Measurements from ENCODE around the gene BMP8A.

Gene BMP8A

DNA sequence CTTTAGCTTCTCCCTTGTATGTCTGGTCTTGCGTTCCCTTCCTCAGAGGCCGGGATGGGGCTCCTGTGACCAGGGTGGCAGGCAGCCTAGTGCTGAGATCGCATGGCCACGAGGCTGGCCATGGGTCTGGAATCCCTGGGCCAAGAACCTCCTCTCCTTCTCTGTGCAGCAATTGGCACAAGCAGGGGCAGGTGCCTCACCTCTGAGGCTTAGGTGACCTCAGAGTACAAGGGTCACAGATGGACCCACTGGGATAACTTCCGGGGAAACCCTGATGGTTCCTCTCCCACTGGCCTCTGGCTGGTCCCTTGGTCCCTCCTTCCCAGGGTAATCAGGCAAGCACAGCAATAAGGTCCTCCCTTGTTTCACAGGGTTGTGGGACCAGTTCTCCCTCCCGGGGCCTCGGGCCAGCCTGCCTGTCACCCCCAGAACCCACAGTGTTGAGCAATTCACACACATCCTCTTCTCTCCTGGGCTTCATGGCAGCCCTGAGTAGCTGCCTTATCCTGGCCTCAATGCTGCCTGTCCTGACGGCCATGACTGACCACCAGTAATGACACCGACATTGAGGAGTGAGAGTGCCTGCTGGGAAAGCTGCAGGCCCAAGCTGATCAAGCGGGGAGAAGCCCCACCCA lies 38.6 kb downstream of the BMP8A start:
- DNase-seq: no peak

DNA sequence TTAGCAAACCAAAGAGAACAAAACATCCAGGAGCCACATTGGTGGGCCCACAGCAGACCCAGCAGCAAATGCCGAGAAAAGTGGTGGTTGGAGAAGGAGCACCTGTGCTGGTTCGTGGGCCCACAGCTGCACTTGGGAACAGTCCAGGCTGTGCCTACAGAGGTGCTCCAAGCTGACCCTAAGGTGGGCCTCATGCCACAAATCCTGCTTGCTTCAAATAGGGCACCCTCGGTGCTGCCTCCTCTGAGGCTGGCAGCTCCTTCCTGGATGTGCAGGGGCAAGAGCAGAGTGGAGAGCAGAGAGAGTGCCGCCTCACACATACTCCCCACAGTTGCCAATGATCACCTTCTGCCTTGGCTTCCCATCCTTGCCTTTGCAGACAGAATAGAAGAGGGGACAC lies 40.1 kb downstream of the BMP8A start:
- DNase-seq: no peak

DNA sequence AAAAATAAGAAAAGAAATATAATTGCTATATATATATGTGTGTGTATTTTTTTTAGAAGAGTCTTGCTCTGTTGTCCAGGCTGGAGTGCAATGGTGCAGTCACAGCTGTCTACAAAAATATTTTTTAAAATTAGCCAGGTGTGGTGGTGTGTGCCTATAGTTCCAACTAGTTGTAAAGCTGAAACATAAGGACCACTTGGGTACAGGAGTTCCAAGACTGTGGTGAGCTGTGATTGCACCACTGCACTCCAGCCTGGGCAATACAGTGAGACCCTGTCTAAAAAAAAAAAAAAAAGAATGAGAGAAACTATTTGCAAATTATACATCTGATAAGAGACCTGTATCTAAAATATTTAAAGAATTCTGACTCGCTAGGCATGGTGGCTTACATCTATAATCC lies 42.0 kb downstream of the BMP8A start:
- no peak for DNase-seq

DNA sequence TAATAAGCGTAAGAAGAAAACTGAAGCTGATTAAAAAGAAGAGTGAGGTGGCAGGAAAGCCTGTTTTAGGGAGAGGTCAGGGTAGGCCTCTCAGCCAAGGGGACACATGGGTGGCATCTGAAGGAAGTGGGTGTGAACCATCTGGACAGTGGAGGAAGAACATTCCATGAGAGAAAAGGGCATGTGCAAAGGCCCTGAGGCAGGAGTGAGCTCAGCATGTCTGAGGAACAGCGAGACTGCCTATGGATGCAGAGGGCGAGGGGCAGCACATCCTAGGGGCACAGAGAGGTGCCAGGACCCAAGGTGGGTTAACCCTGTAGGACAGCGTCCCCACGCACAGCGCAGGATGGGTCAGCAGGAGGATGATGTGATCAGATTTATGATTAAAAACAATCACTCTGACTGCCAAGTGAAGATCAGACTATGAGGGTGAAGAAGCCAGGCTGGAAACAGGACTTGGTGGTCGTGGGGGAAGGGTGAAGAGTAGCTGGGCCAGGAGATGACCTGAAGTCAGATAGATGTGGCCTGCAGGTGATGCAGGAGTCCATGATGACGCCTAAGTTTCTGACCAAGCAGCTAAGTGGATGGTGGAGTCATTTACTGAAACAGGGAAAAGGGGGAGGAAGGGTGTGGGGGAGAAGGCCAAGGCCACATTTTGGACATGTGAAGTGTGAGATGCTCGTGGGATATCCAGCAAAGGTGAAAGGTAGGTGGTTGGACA lies 47.3 kb downstream of the BMP8A start:
- no peak for DNase-seq

DNA sequence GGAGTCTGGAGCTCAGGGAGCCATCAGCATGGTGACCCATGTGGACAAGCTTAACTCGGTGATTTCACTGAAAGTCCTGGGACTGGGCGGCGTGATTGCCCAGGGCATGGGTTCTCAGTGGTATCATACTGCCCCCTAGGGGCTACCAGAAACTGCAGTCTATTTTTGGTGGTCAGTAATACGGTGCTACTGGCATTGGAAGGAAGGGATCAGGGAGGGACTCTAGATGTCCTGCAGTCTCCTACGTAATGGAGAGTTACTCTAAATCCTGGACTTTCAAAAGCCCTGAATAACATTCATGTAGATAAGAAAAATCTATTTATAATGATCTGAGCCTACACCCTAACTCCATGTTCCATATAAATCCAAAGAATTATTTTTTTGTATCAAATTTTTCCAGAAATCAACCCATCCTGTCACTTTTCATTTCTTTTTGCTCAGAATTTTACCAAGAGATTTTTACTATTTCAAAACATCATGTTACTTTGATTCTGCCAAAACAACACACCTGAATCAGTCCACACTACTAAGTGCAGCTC lies 47.9 kb downstream of the BMP8A start:
- DNase-seq: peak; percentile 31

DNA sequence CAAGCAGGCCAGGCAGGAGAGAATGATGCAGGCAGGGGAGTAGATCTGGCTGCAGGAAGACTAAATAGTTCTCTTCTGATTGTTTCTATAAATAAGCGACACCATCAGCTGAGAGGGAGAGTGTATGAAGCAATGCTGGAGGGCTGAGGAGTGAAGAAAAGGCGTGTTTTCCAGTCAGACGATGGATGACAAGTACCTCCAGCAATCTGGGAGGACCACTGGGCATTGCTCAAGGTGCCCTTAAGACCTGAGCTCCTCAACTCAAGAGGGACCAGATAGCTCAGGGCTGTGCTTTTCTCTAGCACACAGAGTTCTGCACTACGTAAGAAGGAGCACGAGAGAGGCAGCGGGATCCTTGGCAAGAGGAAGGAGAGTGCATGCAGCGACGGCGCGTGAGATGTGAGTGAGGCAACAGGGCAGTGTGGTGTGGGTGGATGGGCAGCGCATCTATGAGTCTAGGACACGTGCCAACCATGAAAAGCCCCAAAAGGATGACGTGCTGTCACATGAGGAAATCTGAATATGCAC lies 49.1 kb downstream of the BMP8A start:
- no peak for DNase-seq

DNA sequence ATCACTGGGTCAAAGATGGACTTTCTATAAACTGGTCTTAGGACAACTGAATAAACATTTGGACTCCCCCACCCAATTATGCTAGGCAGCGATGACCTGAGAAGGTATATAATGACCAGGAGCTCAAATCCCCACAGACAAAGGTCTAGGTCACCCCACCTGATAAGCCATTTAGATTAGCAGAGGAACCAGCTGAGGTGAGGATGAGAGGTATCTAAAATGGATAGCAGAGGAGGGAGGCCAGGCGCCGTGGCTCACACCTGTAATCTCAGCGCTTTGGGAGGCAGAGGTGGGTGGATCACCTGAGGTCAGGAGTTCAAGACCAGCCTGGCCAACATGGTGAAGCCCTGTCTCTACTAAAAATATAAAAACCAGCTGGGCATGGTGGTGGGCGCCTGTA lies 51.5 kb downstream of the BMP8A start:
- no peak for DNase-seq

DNA sequence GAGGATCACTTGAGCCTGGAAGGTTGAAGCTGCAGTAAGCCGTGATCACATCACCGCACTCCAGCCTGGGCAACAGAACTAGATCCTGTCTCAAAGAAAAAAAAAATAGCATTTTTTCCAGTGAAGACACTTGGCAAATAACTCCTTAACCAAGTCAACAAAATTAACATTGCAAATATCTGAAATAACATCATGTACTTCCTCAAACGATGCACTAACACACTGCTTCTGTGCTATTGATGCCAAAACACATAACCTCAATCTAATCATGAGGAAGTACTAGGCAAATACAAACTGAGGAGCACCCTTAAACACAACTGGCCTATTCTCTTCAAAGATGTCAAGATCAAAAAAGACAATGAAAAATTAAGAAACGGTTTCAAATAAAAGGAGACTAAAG lies 52.9 kb downstream of the BMP8A start:
- DNase-seq: no peak

DNA sequence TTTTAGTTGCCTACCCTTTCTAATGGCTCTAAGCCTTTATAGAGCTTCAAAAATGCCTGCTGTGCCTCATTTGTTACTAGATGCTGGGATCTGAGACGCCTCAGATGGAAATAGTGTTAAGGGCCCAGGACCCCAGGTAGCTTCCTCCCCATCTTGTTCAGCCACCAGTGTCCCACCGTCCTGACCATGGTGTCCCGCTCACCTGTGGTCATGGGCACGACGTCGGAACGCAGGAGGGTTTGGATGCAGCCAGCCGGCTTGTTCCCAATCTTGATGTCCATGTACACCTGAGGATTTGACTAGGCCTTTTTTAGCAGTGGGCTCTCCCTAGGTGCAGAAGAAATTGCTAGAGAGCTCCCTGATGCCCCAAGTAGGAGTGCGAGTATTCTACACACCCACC lies 54.1 kb downstream of the BMP8A start:
- DNase-seq: no peak

DNA sequence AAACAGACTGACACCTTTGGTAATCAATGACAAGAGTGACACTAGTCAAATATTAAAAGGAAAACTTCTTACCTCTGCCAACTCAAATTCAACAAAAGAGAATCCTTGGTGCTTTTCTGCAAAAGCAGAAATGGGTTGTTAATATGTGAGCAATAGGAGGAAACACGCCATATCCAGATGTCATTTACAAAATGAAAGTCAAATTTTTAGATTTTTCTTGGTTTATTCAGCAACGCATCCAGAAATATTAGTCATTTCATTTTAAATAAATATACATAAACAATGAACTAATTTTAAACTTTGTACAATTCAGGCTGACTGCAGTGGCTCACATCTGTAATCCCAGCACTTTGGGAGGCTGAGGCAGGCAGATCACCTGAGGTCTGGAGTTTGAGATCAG lies 62.8 kb downstream of the BMP8A start:
- no peak for DNase-seq

DNA sequence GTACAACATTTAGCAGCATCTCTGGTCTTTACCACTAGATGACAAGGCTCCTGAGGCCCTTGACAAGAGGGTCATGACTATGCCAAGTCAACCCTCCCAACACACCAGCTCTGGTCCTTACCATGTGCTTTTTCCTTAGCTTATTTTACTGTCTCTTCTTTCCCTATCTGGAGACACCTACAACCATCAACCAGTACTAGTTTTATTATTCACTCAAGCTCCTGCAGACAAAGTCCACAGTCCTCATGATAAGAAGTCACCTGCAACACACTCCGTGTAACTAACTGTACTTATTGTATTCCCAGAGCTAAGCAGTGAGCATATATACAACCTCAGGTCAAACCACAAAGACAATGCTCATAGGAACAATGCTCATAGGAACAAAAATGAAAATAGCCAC lies 69.8 kb downstream of the BMP8A start:
- no peak for DNase-seq

DNA sequence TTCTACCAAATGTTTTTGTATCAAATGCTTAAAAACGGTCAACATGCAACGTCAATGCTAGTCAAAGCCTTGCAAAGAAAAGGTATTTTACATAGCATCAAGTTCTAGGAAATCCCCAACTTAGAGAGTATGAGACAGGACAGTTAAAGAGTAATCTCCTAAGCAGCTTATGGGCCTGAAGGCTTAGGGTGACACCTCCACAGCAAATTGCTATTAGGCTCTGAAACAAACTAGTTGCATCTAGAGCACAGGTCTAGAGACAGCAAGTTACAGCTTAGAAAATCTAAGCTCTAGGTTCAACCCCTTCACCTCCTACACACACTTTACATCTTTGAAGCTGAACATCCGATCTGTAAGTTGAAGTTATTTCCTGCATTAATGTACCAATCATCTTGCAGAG lies 71.5 kb downstream of the BMP8A start:
- no peak for DNase-seq

DNA sequence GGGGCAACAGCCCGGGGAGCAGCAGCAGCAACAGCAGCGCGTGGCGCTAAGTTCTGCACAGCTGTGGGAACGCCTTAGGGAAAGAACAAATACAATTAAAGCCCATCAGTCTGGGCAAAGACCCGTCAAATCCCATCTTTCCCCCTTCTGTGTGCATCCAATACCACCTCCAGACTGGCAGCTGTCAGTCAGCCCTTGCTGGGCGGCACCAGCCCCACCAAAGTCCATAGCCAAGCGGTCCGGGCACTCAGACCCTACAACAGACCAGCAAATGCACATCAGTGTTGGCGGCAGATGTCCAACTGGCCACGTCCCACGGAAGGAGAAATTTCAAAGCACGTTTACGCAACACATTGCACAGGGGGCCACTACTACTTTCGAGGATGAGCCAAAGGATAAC lies 72.2 kb downstream of the BMP8A start:
- no peak for DNase-seq

DNA sequence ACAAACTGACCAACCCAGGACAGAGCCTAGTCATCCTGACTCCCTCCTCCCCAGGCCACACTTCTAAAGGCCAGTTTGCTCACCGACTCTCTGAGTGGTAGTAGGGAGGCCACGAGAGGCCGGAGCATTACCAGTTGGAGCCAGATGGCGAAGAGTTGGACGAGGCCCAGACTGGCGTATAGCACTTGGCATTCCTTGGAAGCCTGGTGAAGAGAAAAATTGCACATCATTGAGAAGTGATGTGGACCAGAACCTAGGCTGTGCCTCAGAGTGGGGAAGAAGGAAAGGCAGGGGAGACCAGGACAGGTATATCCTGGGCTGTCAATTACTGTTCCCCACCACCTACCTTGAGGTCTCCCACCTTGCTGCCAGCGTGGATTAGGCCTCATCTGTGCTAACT lies 72.9 kb downstream of the BMP8A start:
- no peak for DNase-seq

DNA sequence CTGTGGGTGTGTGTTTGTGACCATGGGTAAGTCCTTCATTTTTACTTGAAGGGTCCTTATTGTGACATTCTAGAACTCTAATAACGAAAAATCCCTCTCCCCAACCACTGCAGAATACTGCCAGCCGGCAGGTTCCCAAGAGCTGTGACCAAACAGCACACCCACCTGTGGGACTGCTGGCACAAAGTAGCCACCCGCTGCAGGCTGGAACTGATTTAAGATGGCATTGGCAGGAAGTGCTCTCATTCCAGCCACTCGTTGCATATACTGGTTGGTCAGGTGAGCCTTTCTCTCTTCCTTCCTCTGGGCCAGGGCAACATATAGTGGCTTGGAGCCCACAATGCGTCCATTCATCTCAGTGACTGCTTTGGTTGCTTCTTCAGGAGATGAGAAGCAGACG lies 73.5 kb downstream of the BMP8A start:
- DNase-seq: no peak

DNA sequence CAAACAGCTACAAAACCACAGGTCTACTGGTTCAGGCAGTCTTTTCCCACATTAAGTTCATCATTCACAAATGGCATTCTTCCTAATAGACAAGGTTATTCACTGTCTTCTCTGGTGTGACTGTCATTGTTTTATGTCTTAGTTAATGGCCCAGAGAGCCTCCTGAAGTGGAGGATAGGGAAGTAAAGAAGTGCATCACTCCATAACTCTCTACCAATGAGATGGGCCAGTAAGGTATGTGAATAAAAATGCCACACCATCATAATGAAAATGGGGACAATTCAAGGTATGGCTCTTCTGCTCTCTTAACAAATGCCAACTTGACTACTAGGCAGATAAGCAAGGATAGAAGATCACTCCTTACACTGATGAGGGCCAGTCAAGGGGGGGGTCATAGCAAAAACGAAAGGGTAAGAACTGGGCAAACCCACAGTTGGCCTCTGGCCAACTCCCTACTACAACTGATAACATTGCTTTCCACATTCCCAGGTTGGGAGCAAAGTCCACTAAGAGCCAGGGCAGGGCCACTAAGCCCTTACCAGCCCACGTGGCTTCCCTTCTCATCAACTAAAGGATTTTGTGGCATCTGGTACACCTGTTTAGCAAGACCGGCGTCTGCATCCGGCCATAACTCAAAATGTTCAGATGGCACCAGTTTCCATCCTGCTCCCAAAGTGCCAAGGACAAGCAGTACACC lies 75.2 kb downstream of the BMP8A start:
- DNase-seq: no peak

DNA sequence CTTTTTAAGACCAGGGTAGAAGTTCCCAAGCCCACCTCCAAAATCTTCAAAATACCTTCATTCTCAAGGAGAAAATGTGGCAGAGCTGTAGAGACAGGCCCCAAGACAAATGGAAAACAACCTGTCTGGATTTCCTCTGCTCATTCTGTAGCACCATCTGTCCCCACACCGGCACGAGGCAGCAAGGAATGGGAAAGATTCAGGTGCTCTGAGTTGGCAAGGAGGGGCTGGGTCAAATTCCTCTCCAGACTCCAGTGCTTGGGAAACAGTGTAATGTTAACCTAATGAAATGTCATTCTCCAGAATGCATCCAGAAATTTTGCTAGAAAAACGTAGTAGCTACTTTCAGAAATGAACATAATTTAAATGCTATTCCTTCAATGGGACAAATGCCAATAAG lies 75.9 kb downstream of the BMP8A start:
- no peak for DNase-seq

DNA sequence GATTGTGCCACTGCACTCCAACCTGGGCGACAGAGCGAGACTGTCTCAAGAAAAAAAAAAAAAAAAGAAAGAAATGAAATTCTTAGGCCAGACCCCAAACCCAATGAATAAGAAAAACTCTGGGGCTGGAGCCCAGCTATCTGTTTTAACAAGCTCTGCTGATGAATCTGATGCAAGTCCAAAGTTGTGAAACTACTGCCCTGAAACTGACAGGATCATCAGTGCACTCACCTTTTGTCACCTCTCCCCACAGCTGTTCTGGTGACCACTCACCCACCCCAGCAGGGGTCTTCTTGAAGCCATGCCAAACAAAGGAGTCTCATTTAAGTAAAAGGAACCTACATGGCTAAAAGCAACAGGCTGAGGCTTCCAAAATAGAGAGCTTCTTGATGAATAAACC lies 76.8 kb downstream of the BMP8A start:
- no peak for DNase-seq

DNA sequence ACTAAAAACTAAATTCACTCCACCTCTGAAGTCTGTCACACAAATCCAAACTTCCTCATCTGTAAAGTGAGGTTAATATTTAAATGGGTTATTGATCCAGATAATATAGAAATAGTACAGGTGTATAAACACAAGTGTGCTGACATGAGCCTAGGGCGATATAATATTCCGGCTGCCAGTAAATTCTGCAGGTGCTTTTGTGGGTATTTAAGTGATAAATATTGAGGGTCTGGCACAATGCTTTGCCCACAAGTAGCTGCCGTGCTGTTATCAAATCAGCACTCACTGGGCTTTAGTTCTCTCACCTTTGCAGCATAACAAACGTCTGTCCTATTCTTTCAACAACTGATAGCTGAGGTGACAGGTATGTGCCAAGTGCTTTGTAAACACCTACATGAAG lies 77.6 kb downstream of the BMP8A start:
- DNase-seq: no peak

DNA sequence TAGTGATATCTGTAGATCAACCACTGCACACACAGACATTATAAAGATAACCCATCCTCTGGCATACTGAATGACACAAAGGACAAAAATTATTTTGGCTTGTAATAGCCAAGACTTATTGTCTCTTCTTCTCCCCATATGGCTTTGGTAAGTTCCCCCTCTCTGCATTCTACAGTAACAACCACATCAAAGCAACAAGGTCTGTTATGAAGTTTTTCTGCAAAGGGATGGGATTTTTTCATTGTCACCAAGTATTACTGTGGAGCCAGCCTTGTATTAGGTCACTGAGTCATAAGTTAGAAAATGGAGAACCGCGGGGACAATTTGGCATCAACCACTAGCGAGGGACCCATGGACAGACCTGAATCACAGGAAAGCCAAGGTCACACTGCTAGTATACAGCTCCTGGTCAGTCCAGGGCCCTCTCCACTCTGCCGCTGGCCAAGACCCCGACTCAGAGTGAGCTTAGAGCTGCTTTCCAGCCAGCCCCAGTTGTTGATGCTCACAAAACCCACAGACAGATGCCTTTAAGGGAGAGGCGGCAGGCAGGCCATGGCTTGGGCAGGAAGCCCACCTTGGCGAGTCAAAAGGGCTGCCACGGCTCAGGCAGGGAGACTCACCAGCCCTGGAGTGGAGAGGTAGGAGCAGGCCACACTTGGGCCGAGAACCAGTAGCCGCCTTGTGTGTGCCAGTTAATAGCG lies 79.2 kb downstream of the BMP8A start:
- no peak for DNase-seq

DNA sequence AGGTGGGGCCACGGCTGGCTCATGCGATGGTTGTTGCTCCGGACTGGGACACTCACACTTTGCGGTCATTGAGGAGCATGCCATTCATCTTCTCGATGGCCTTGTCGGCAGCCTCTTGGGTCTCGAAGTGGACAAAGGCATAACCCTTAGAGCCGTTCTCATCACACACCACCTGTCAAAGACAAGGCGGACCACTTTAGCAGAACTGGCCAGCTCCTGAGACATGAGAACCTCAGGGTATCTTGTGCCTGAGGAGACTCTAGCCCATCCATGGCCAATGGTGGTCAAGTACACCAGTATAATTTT lies 79.7 kb downstream of the BMP8A start:
- no peak for DNase-seq

DNA sequence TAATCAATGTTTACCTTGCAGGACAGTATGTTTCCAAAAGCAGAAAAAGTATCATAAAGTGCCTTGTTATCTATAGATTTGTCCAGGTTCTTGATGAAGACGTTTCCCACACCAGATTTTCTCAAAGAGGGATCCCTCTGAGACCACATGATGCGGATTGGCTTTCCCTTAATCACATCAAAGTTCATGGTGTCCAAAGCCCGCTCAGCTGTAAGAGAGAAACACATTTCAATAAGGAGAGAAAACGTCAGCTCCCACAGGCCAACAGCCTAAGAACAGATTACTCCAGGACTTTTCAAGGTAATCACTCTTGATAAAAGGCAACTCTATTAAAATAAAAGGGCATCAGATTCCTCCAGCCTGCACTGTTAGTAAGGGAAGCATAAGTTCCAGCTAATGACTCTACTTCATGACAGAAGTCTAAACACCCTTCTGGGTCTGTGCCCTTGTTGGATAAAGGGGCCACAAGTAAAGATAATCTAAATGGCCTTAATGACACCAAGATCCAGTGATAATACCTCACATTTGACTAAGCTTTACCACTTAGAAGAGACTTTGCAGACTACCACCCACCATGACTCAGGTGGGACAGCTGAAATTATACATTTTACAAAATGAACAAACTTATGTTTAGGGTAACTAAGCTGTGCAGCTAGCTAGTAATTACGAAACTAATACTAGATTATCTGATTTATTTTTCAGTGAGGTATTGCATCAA lies 81.1 kb downstream of the BMP8A start:
- no peak for DNase-seq

DNA sequence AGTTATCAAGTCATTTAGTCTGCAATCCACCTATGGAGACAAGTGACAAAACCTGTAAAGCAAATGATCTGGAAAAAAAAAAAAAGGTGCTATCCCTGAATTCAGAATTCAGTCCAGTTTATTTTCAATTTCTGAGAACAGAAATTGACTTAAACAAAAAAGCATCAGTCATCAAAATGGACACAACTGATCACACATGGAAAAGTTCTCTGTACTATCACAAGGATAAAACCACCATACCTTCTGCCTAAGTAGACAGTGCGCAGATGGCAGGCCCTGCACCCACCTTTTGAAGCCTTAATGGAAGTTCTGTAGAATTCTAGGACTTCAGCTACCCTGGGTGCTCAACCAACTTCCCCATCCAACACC lies 81.6 kb downstream of the BMP8A start:
- DNase-seq: no peak
